Measurements from ENCODE around the gene CNPY3. TPM values are rescaled to one million over a fixed set of nuclear protein-coding genes. Genes with fewer than 3 reads are reported as not detected.

Gene CNPY3
- total and polyA plus RNA-seq, 10 of the 15 experiments (the other 5 are each of a cell fraction or from before 2014, with no cell fraction given) = 7.2 to 102 (median 73.6) TPM

- TF ChIP-seq CEBPB (IDR thresholded peaks at IDR 0.05; ENCODE audit: borderline replicate concordance in 1 of 2, low read depth in 2 of 2, low read length in 2 of 2) (no peak), SP1 (IDR thresholded peaks at IDR 0.05; ENCODE audit: low read depth, low read length) (no peak), ASH2L (IDR thresholded peaks at IDR 0.05; ENCODE audit: borderline replicate concordance, low read depth) (no peak)
These were observed 21.9 kb upstream of the CNPY3 start (continued) for GRCh38 chr6:42907336-42907735.

GRCh38 chr6:42909835-42910234 is 19.4 kb upstream of the CNPY3 start:
- CTCF ChIA-PET = interaction anchor here (1.1 to 2.9 kb wide), 3 partner anchors 8 to 234 kb away, joined by 4 to 8 read pairs (median 4); no protein-coding TSS in a partner anchor
- no peak overlapping the region for H3K9ac ChIP-seq (ENCODE audit: control insufficient read depth, insufficient read depth, low read length)
- no peak overlapping the region for H3K4me3 ChIP-seq
- no TSS peak for BruUV-seq (replicated peaks)
- ATAC-seq = no peak
- no peak overlapping the region for H3K27ac ChIP-seq (ENCODE audit: control insufficient read depth, insufficient read depth)
- intact Hi-C loops (cut with micrococcal nuclease; ENCODE audit: unreplicated experiment) (no loop called here), in situ Hi-C loops (cut with MboI) (loop anchor here (5.0 kb wide), 1 partner anchor 232 kb away; no protein-coding TSS in a partner anchor)
- 80% methylated on average over 10 of the region's 10 CpGs for WGBS (ENCODE audit: insufficient coverage, insufficient replicate concordance, low lambda C conversion rate, missing lambda C conversion rate)
- no peaks in the 10 kb centered on the region for H3K9me3 ChIP-seq (replicated peaks; ENCODE audit: control insufficient read depth, insufficient read depth, low read length)
- H3K4me2 ChIP-seq (ENCODE audit: control insufficient read depth, insufficient read depth) = no peak overlapping the region
- H3K4me1 ChIP-seq (ENCODE audit: control insufficient read depth, insufficient read depth, low read length) = no peaks in the 10 kb centered on the region
- no peaks in the 10 kb centered on the region for H4K20me1 ChIP-seq (ENCODE audit: control insufficient read depth, insufficient read depth)
- no peaks in the 10 kb centered on the region for H3K27me3 ChIP-seq (replicated peaks in 1 of 2; ENCODE audit: control insufficient read depth in 2 of 2, insufficient read depth in 2 of 2, low read length in 1 of 2)
- SMC1A ChIA-PET (ENCODE audit: uncharacterized antibody, unreplicated experiment) = no interaction called here
- POLR2A ChIA-PET = interaction anchor here (0.7 kb wide), 1 partner anchor 301 kb away, joined by 5 read pairs; no protein-coding TSS in a partner anchor
- no peak for FAIRE-seq
- RAD21 ChIA-PET (ENCODE audit: unreplicated experiment) = interaction anchor here (0.6 kb wide), 1 partner anchor 19 kb away, joined by 3 read pairs; the partner anchor contains the start of gene CNPY3
- DNase-seq (ENCODE audit: low read depth, low spot score) = no peak
- no peaks in the 10 kb centered on the region for H3K36me3 ChIP-seq (ENCODE audit: control insufficient read depth in 2 of 2, insufficient read depth in 2 of 2, low read length in 1 of 2)
- no peaks in the 10 kb centered on the region for H3K79me2 ChIP-seq (ENCODE audit: control insufficient read depth, insufficient read depth, low read length)
- no peak overlapping the region for H2AFZ ChIP-seq (ENCODE audit: control insufficient read depth, low read depth, low read length)
- TF ChIP-seq ZNF592 (IDR thresholded peaks at IDR 0.05) = no peak
- no peak for TF ChIP-seq HCFC1 (IDR thresholded peaks at IDR 0.05; ENCODE audit: low read length)
- TF ChIP-seq SP1 (IDR thresholded peaks at IDR 0.05; ENCODE audit: low read depth, low read length) = no peak
- no peak for TF ChIP-seq TBL1XR1 (IDR thresholded peaks at IDR 0.05; ENCODE audit: low read depth, low read length)
- no peak for TF ChIP-seq ZZZ3 (IDR thresholded peaks at IDR 0.05; ENCODE audit: control insufficient read depth, insufficient read length, low read depth)
- TF ChIP-seq FOXK2 (IDR thresholded peaks at IDR 0.05) = no peak
- TF ChIP-seq POLR2AphosphoS2 (IDR thresholded peaks at IDR 0.05; ENCODE audit: low read depth, low read length) = no peak
- no peak for TF ChIP-seq SUPT20H (IDR thresholded peaks at IDR 0.05; ENCODE audit: borderline replicate concordance, control insufficient read depth, low read depth, low read length)
- TF ChIP-seq EP300 (IDR thresholded peaks at IDR 0.05; ENCODE audit: borderline replicate concordance in 1 of 2, control insufficient read depth in 1 of 2, low read depth in 2 of 2, low read length in 2 of 2) = no peak
- TF ChIP-seq SREBF1 (IDR thresholded peaks at IDR 0.05; ENCODE audit: low read length) = no peak
- TF ChIP-seq ZBTB4 (CRISPR knock-in tag; IDR thresholded peaks at IDR 0.05) = no peak
- TF ChIP-seq ZNF217 (IDR thresholded peaks at IDR 0.05) = no peak
- TF ChIP-seq IRF3 (IDR thresholded peaks at IDR 0.05) = no peak

Data from GM12878 (cell line).